Right ventricle myocardium superior (tissue), 1 donor: Measurements from ENCODE around the gene SERINC1. TPM values are rescaled to one million over a fixed set of nuclear protein-coding genes. Genes with fewer than 3 reads are reported as not detected.
"Not testable (repeated sequence)": the region's sequence is repeated elsewhere in the genome, so short reads cannot be mapped to it uniquely, and the experiment has no call there.

Experiments
- ATAC-seq: fragments of 200-7000 bp; cut with Tn5 transposase; one replicate; pipeline ENCODE4 v1.9.1; 2020; ENCODE audit warnings: mild to moderate bottlenecking; ENCODE audit not compliant: poor library complexity
- DNase-seq: peaks from one replicate; pipeline ENCODE4 v3.0.0-alpha.2; 2020
- intact Hi-C: fragments of 100-400 bp; cut with DNase I; formaldehyde crosslinking; loops from one replicate; pipeline ENCODE4 v1.11.2; 2022
- long read RNA-seq: library from polyadenylated mRNA; unstranded; transcript quantifications from one replicate; pipeline ENCODE4 v2.0.0, GENCODE V29; 2021
- total RNA-seq: library from RNA; stranded (reverse); fragmentation: NEBNext Ultra II Directional; extraction: Animal tissue kit (Norgen Biotek cat#: 25700); gene quantifications from one replicate; pipeline ENCODE4 v1.2.1, GENCODE V29; 2021
- donor health status: DM: no; HTN: yes; CAD: no; lungs with severe emphysema.

Gene SERINC1
- total RNA-seq, result 142 TPM
- long read RNA-seq, transcript SERINC1-201 (10 exons, 3,137 nt), result major isoform, 225 of 252 reads
- long read RNA-seq, partial matches to known transcripts, result 19 of 252 reads
- long read RNA-seq, other reads (novel, unspliced or antisense), result 8 of 252 reads

GRCh38 chr6:122471107-122472021 is at the start of gene SERINC1:
SERINC1 (minus strand) TSS chr6:122471807; CDS start chr6:122471737, 70 bp downstream.
- peak; percentile 98 for DNase-seq
- intact Hi-C loops, result loop anchor here (5.0 kb wide), 1 partner anchor 69 kb away; no protein-coding TSS in a partner anchor
- peak; percentile 100 for ATAC-seq

GRCh38 chr6:122511193-122511924 is 39.8 kb upstream of the SERINC1 start:
- intact Hi-C loops, result no loop called here
- no peak for ATAC-seq

GRCh38 chr6:122505170-122505569 is 33.6 kb upstream of the SERINC1 start:
- DNase-seq, ATAC-seq, intact Hi-C loops: not testable (repeated sequence)

More at GRCh38 chr6:122511193-122511924, 39.8 kb upstream of the SERINC1 start:
- DNase-seq, result no peak

- ATAC-seq (no peak), DNase-seq (no peak)
- intact Hi-C loops, result no loop called here
Observed at GRCh38 chr6:122501475-122501874, 29.9 kb upstream of the SERINC1 start.

GRCh38 chr6:122495612-122496011 is 24.0 kb upstream of the SERINC1 start:
- intact Hi-C loops, result no loop called here
- ATAC-seq (no peak), DNase-seq (no peak)

- no peak for DNase-seq
- intact Hi-C loops, result no loop called here
- no peak for ATAC-seq
Observed at GRCh38 chr6:122494665-122495272, 23.2 kb upstream of the SERINC1 start.

GRCh38 chr6:122491919-122492555 is 20.4 kb upstream of the SERINC1 start:
- ATAC-seq, result peak; percentile 96
- DNase-seq, result peak; percentile 62
- intact Hi-C loops, result no loop called here

GRCh38 chr6:122490607-122491006 is 19.0 kb upstream of the SERINC1 start:
- intact Hi-C loops, result no loop called here
- DNase-seq, result no peak
- no peak for ATAC-seq

GRCh38 chr6:122484760-122485159 is 13.2 kb upstream of the SERINC1 start:
- DNase-seq (no peak), ATAC-seq (no peak)
- intact Hi-C loops, result no loop called here

- intact Hi-C loops, result no loop called here
- no peak for ATAC-seq
- no peak for DNase-seq
Observed at GRCh38 chr6:122482750-122483080, 11.1 kb upstream of the SERINC1 start.

- DNase-seq (no peak), ATAC-seq (no peak)
- intact Hi-C loops, result no loop called here
Observed at GRCh38 chr6:122476131-122476530, 4.5 kb upstream of the SERINC1 start.

GRCh38 chr6:122472022-122472340 is 374 bp upstream of the SERINC1 start:
- DNase-seq (no peak), ATAC-seq (peak; percentile 54)
- intact Hi-C loops, result loop anchor here (5.0 kb wide), 1 partner anchor 70 kb away; no protein-coding TSS in a partner anchor

GRCh38 chr6:122461885-122462284 is 9.7 kb downstream of the SERINC1 start:
- no peak for ATAC-seq
- intact Hi-C loops, result no loop called here
- DNase-seq, result no peak

GRCh38 chr6:122459865-122460416 is 11.7 kb downstream of the SERINC1 start:
- intact Hi-C loops, result not testable (repeated sequence)

GRCh38 chr6:122459240-122459639 is 12.4 kb downstream of the SERINC1 start:
- no peak for DNase-seq
- ATAC-seq, result no peak
- intact Hi-C loops, result no loop called here

More at GRCh38 chr6:122459865-122460416, 11.7 kb downstream of the SERINC1 start:
- ATAC-seq, DNase-seq: not testable (repeated sequence)

GRCh38 chr6:122458087-122458486 is 13.5 kb downstream of the SERINC1 start:
- ATAC-seq (no peak), DNase-seq (no peak)
- intact Hi-C loops, result no loop called here

GRCh38 chr6:122455116-122455515 is 16.5 kb downstream of the SERINC1 start:
- intact Hi-C loops, ATAC-seq, DNase-seq: not testable (repeated sequence)

- DNase-seq (no peak), ATAC-seq (no peak)
- intact Hi-C loops, result no loop called here
Observed at GRCh38 chr6:122454673-122455072, 16.9 kb downstream of the SERINC1 start.
